Daoy (cell line): ENCODE measurements around the gene SHB. TPM values are rescaled to one million over a fixed set of nuclear protein-coding genes. Genes with fewer than 3 reads are reported as not detected.
A peak's percentile ranks its signal among the peaks of the same experiment; 100 is the strongest.

Experiments
- DNase-seq: peaks from one replicate; pipeline ENCODE4 v3.0.0-alpha.2; 2015; ENCODE audit warnings: low read depth
- total RNA-seq: library from RNA; depleted of rRNA; stranded (reverse); fragments of >200 nt; shearing (Covaris generic); gene quantifications from 2 replicates; pipeline ENCODE4 v1.2.3, GENCODE V29; 2014

Gene SHB
- total RNA-seq, 1 experiment from 2014 or later, result 27.4 TPM

DNA sequence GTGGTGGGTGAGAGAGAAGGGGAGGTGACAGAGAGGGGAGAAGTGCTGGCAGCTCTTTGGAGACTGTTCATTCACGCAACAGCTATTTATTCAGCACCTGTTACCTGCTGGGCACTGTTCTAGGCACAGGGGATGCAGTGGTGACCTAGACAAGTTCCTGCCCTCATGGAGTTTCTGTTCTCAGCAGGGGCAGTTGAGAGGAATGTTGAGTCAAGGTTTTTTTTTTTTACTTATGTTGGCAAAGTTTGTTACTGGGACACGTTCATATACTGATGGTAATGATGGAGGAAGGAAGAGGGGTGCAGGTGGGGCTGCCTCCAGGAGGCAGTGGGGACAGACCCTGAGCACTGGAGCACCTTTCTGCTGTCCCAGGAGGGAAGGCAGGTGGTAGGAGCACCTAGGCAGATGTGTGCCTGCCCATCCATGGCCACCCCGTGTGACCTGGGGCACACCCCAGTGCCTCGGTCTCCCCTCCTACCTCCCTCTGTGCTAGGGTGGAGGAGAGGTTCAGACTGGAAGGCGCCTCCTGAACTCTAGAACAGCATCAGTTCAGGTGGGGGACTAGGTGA, 115.7 kb downstream of the SHB start:
- no peak for DNase-seq

DNA sequence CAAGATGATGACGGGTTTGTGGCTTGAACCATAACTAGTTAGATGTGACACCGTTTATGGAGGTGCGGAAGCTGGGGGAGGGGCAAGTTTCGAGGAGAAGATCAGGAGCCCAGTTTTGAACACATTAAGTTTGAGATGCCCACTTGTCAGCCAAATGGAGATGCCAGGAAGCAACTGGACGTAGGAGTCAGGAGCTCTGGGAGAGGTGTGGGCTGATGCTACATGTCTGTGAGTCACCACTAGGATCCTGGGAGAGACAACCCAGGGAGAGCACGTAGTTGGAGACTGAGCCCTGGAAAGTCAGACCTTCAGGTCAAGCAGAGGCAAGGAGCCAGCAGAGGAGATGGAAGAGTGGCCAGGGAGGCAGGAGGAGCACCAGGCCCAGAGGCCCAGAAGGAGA, 116.3 kb downstream of the SHB start:
- DNase-seq, result peak; percentile 74

GRCh38 chr9:37951671-37952449, 117.2 kb downstream of the SHB start:
- no peak for DNase-seq

DNA sequence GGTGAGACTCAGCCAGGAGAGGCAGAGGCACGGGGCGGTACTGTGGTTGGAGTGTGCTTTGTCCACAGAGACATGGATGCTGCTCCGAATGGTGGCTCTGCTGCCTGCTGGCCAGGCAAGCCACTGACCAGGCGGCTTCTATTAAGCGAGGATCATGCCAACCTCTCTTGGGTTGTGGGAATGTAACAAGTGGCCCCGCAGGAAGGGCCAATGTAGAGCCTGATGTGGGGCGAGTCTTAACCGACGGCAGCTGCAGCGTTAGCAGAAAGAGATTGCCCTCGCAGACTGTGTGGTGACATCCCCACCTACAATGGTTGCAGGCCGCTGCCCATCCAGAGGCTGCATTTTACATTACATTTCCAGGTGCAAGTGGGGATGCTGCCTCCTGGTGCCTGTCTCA, 118.5 kb downstream of the SHB start:
- DNase-seq, result no peak

- DNase-seq, result peak; percentile 55
These were observed 119.5 kb downstream of the SHB start for GRCh38 chr9:37949576-37949975.

- no peak for DNase-seq
These were observed 120.5 kb downstream of the SHB start for GRCh38 chr9:37948417-37948980.

- no peak for DNase-seq
These were observed 121.0 kb downstream of the SHB start for GRCh38 chr9:37947977-37948376.

DNA sequence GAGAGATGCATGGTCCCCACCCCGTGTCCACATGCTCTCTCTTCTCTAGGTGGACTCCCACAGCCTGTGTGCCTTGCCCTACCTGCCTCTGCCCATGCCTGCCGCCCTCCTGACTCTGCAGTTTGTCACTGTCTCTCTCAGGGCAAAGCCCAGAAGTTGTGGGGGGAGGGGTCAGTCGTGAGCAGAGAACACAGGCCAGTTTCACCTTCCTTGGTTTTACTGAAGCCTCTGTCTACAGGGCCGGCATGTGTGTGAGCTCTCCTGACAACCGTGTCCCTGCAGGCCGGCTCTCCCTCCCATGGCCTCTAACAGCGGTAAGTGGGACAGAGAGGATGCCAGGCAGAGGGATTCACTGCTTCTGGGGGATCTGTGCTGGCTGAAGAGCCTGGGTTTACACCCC, 121.6 kb downstream of the SHB start:
- DNase-seq, result no peak

DNA sequence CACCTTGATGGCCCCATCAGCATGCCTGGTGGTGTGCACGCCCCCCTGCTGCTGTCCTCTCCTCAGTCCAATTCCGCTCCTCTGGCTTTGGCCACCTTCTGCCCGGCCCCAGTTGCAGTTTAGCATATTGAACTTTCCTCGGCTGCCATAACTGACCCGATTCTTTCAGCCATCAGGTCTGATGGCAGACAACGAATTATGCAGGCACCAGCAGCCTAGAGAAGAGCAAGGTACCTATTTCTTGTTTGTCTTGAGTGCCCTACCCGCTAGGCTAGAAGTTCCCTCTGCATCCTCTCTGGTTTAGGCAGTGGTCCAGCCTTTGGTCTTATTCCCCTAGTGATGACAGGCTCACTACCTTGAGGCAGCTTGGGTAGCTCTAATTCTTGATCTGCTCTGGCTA, 122.1 kb downstream of the SHB start:
- no peak for DNase-seq

DNA sequence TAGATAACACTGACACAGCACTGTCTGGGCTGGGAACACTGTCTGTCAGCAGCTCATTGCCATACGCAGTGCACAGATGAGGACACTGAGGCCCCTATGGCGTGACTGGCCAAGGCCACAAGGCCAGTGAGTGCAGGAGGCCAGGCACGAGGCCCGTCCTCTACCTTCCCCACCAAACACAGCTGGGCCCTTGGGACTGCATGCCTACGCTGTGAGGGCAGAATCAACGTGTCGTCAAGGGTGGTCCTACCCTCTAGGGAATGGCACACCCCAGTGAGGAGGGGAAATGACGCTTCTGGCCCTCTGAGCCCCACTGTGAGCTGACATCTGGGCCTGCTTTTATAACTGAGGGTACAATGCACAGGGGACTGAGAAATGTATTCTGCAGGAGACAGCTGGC, 123.0 kb downstream of the SHB start:
- no peak for DNase-seq

DNA sequence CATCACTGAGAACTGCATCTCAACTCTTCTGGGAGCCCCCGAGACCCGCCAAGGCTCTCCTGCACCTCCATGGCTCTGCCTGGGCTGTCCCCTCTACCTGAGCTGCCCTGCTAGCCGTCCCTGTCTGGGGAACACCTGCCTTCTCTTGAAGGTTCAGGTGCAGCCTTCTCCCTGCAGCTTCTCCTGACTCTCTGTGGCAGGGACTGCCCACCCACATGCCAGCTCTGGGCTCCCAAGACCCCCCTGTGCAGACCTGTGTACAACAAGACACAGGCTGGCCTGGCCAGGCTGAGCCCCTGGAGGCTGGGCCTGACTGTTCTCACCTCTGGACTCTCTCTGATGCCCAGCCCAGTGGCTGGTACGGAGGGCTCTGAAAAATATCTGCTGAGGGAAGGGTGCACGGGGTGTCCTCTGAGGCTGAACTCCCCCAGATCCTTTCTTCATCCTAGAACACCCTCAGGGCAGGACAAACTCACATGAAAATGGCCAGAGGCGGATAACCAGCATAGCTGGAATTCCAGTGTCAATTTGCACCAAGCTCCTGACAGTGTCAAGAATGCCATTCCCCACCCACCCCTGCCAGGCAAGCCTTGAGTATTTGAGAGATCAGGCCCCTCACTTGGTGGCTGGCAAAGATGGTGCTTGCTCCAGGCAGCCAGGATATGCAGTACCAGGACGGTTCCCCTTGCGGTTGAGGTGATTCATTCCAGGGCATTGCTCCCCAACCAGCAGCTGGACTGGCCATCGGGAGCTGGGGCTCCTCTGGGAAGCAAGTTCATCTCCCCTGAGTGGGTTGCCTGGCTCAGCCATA, 124.2 kb downstream of the SHB start:
- peak; percentile 75 for DNase-seq

- no peak for DNase-seq
These were observed 124.8 kb downstream of the SHB start for GRCh38 chr9:37944266-37944650.

DNA sequence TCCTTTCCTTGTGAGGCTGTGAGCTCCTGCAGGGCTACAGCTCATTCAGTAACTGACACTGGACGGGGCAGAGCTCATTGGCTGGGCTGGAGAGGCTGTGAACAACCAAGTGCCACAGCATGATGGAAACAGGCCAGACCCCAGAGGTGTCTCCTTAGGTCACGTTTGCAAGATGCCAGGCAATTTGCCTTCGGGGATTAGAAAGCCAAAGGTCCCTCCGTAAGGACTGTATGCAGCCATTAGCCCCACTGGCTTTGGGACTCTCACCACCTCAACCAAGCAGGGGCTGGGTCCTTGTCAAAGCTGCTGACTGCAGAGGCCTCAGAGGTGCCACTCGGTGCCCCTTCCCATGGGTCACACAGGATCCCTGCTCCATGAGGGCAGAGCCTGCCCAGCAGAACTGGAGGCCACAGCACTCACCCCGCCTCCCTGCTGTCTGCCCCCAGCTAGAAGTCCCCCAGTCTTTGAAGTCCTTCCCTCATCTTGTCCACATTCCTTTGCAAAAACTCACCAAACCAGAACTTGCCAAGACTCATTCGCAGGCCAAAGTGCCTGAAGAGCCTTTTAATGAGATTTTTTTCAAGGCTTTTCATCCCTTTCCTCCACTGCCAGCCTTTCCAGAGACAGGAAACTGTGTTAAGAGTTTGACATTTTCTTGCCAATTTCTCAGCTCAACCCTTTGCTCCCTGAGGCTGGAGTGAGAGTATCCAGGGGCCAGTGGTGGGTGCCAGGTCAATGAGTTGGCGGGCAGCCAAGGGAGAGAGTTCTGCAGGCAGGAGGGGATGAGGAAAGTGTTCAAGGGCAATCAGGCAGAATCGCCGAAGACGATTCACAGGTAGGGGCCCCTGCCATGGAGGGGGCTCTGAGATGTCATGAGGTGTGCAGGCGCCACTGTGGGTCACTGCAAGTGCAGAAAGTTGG, 125.4 kb downstream of the SHB start:
- DNase-seq, result peak; percentile 93

DNA sequence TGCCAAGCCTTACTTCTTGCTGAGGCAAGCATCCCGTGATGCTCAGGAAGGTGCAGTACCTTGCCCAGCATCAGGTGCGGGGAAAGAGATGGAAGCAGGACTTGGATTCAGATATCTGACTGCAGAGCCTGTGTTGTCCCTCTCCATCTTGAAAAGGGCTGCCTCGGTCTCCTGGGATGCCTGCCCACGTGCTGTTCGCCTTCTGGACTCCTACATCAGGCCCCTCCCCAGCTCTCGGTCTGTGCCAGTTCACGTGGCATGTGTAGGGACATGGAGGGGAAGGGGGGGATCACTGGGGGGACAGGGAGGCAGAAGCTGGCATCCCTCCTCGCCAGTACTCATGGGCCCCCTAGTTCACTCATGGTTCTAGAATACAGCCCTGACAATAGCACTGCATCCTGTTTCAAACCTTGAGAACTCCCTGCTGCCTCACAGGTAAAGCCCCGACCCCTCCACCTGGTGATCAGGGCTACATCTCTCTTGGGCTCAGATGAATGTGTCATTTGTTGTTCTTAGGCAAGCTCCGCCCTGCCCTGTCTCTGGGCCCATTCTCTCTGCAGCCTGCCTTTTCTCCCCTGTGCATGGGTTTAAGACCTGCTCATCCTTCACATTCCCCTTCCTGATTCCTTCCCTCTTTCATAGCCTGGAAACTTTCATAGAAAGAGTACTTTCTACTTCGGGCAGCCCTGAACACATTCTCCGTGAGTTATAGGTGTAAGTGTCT, 126.2 kb downstream of the SHB start:
- no peak for DNase-seq

GRCh38 chr9:37941253-37941652, 127.8 kb downstream of the SHB start:
- DNase-seq, result no peak

- DNase-seq, result no peak
These were observed 129.4 kb downstream of the SHB start for GRCh38 chr9:37939575-37940095.

DNA sequence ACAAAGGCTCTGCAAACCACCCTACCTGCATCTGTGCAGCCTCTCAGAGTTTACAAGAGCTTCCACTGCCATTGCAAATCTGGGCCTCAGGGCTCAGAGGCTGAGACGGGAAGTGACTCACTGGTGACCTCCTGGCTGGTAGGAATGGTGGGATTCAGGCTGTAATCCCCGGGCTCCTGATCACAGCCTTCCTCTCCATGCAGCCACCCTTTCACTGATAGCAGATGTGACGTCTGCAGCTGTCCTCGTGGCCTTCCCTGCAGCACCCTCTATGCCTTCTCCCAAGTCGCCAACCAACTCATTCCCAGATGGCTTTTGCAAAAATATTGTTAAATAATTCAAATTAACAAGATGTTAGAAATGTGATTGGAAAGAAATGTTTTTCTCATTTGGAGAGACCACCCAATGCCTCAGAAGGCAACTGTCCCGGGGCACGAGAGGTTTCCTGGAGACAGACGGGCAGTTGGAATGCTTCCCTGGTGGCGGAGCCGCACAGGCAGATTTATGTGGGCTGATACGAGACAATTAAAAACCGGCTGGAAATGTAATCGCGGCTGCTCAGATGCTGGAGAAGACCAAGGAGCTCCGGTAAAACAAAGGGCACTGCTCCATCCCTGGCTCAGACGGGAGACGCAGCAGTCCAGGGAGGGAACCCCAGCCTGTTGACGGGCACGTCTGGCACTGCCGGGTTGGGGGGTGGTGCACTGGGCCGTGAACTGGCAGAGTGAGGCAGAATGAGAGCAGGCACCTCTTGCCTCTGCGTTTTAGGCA, 130.7 kb downstream of the SHB start:
- peak; percentile 97 for DNase-seq

DNA sequence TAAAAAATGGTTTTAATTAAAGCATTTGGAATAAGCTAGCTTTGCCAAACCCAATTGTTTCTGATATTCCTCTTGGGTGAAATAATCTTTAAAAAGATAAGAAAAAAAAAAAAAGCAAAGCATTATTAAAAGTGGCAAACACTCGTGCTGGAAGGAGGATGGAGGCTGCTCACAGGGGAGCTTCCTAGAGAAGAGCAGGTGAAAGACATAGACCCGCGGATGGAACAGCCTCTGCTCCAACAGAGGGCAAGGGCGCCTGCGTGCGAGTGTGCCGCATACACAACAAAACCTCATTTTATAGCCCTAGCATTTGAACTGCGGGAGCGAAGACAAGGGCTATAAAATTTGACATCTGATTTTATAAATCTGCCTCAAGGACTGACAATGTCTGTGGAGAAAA, 131.7 kb downstream of the SHB start:
- DNase-seq, result no peak

- DNase-seq, result peak; percentile 85
These were observed 132.1 kb downstream of the SHB start for GRCh38 chr9:37936965-37937364.

GRCh38 chr9:37936376-37936775, 132.7 kb downstream of the SHB start:
- no peak for DNase-seq
